C4-2B (cell line): Measurements from ENCODE around the gene CDK14.

Source experiments
- CTCF ChIP-seq: fragments of 450-650 bp; conservative IDR thresholded peaks from 2 replicates; pipeline ENCODE4 v1.5.1; 2017; ENCODE audit warnings: mild to moderate bottlenecking
- ZFX ChIP-seq: fragments of 450-650 bp; IDR thresholded peaks from 2 replicates; pipeline ENCODE4 v1.6.1; 2017

- TF ChIP-seq CTCF (no peak), ZFX (no peak)
Observed at GRCh38 chr7:90728568-90728967, 132.4 kb downstream of the CDK14 start.
